ENCODE measurements around the gene CREB3L2.

- TF ChIP-seq CTCF (conservative IDR thresholded peaks at IDR 0.05 in 1 of 2, IDR thresholded peaks at IDR 0.05 in 1 of 2; ENCODE audit: low read depth in 1 of 2, low read length in 2 of 2), result no peak
- TF ChIP-seq EZH2 (IDR thresholded peaks at IDR 0.05; ENCODE audit: low read length, missing control alignments), result no peak
These were observed 81.1 kb downstream of the CREB3L2 start for GRCh38 chr7:137920637-137921399.

Measured in fibroblast of lung (primary cell).